ENCODE data around the gene LPCAT3. TPM values are rescaled to one million over a fixed set of nuclear protein-coding genes. Genes with fewer than 3 reads are reported as not detected.

Gene LPCAT3
- total and polyA plus RNA-seq, 5 donors, result 14.0 to 22.2 (median 17.8) TPM

- ATAC-seq, result no peak
- peak; percentile 20 to 54 (median 29) for DNase-seq
- Histone ChIP-seq H3K4me1 (ENCODE audit: control insufficient read depth, insufficient read depth, low read length) (no peaks in the 10 kb centered on the region), H3K27me3 (ENCODE audit: control insufficient read depth, insufficient read depth) (no peaks in the 10 kb centered on the region), H3K4me3 (ENCODE audit: low read length) (peak overlapping the region; percentile 1), H3K27ac (ENCODE audit: low read length) (peak overlapping the region; percentile 22), H3K9me3 (ENCODE audit: control insufficient read depth, low read length) (no peaks in the 10 kb centered on the region)
- 84% methylated on average over 20 of the region's 20 CpGs for WGBS
- intact Hi-C loops (cut with DNase I), result loop anchor here in 1 of 4 donors (10.0 kb wide), 1 partner anchor 153 kb away; the partner anchor contains the start of gene C1RL
Observed at GRCh38 chr12:6951551-6952120, 66.6 kb downstream of the LPCAT3 start.

- peak within 1 kb of the TSS; percentile 22 for H3K27ac ChIP-seq (ENCODE audit: low read length)
- peak; percentile 12 to 20 for ATAC-seq
- WGBS, result 69% methylated on average over 25 of the region's 25 CpGs
Observed at GRCh38 chr12:6950811-6951540, 67.3 kb downstream of the LPCAT3 start, which contains the start of gene PTPN6. Gene PTPN6 (plus strand): TSS chr12:6951356. CDS start chr12:6951513, 157 bp downstream.

GRCh38 chr12:6950401-6950801 lies 67.9 kb downstream of the LPCAT3 start:
- 79% methylated on average over 1 of the region's 1 CpG for WGBS
- H3K9me3 ChIP-seq (ENCODE audit: control insufficient read depth, low read length), result no peaks in the 10 kb centered on the region
- no peaks in the 10 kb centered on the region for H3K4me1 ChIP-seq (ENCODE audit: control insufficient read depth, insufficient read depth, low read length)
- intact Hi-C loops (cut with DNase I), result loop anchor here in 1 of 4 donors (10.0 kb wide), 1 partner anchor 154 kb away; the partner anchor contains the start of gene C1RL
- no peak overlapping the region for H3K4me3 ChIP-seq (ENCODE audit: low read length)
- DNase-seq, result no peak
- H3K27ac ChIP-seq (ENCODE audit: low read length), result no peak overlapping the region
- ATAC-seq, result no peak
- no peaks in the 10 kb centered on the region for H3K27me3 ChIP-seq (ENCODE audit: control insufficient read depth, insufficient read depth)

More at GRCh38 chr12:6950811-6951540, 67.3 kb downstream of the LPCAT3 start, which contains the start of gene PTPN6:
- intact Hi-C loops (cut with DNase I), result loop anchor here in 1 of 4 donors (10.0 kb wide), 1 partner anchor 154 kb away; the partner anchor contains the start of gene C1RL
- H3K4me3 ChIP-seq (ENCODE audit: low read length), result peak within 1 kb of the TSS; percentile 1
- H3K9me3 ChIP-seq (ENCODE audit: control insufficient read depth, low read length), result no peaks in the 10 kb centered on the region
- peak; percentile 67 to 90 (median 86) for DNase-seq
- H3K27me3 ChIP-seq (ENCODE audit: control insufficient read depth, insufficient read depth), result no peaks in the 10 kb centered on the region
- no peaks in the 10 kb centered on the region for H3K4me1 ChIP-seq (ENCODE audit: control insufficient read depth, insufficient read depth, low read length)

GRCh38 chr12:6948873-6949594 lies 69.2 kb downstream of the LPCAT3 start:
- H3K9me3 ChIP-seq (ENCODE audit: control insufficient read depth, low read length), result no peaks in the 10 kb centered on the region
- intact Hi-C loops (cut with DNase I), result loop anchor here in 2 of 4 donors (5.0 to 10.0 kb wide), 2 partner anchors 163 to 166 kb away; no protein-coding TSS in a partner anchor
- H3K27ac ChIP-seq (ENCODE audit: low read length), result no peak overlapping the region
- 79% methylated on average over 15 of the region's 15 CpGs for WGBS
- no peak overlapping the region for H3K4me3 ChIP-seq (ENCODE audit: low read length)
- DNase-seq, result peak in 2 of 3 donors; percentile 24 to 42
- ATAC-seq, result no peak
- no peaks in the 10 kb centered on the region for H3K27me3 ChIP-seq (ENCODE audit: control insufficient read depth, insufficient read depth)
- H3K4me1 ChIP-seq (ENCODE audit: control insufficient read depth, insufficient read depth, low read length), result no peaks in the 10 kb centered on the region

- intact Hi-C loops (cut with DNase I), result loop anchor here in 2 of 4 donors (5.0 to 10.0 kb wide), 2 partner anchors 165 to 167 kb away; no protein-coding TSS in a partner anchor
- DNase-seq, result no peak
- no peaks in the 10 kb centered on the region for H3K9me3 ChIP-seq (ENCODE audit: control insufficient read depth, low read length)
- H3K27me3 ChIP-seq (ENCODE audit: control insufficient read depth, insufficient read depth), result no peaks in the 10 kb centered on the region
- no peak for ATAC-seq
- WGBS, result 87% methylated on average over 8 of the region's 8 CpGs
- no peaks in the 10 kb centered on the region for H3K4me1 ChIP-seq (ENCODE audit: control insufficient read depth, insufficient read depth, low read length)
- no peak overlapping the region for H3K4me3 ChIP-seq (ENCODE audit: low read length)
- H3K27ac ChIP-seq (ENCODE audit: low read length), result no peak overlapping the region
Observed at GRCh38 chr12:6947615-6948014, 70.7 kb downstream of the LPCAT3 start.

GRCh38 chr12:6946920-6947374 lies 71.3 kb downstream of the LPCAT3 start:
- Histone ChIP-seq H3K4me3 (ENCODE audit: low read length) (no peak overlapping the region), H3K9me3 (ENCODE audit: control insufficient read depth, low read length) (no peaks in the 10 kb centered on the region), H3K27me3 (ENCODE audit: control insufficient read depth, insufficient read depth) (no peaks in the 10 kb centered on the region), H3K4me1 (ENCODE audit: control insufficient read depth, insufficient read depth, low read length) (no peaks in the 10 kb centered on the region), H3K27ac (ENCODE audit: low read length) (no peak overlapping the region)
- intact Hi-C loops (cut with DNase I), result loop anchor here in 2 of 4 donors (5.0 to 10.0 kb wide), 2 partner anchors 165 to 168 kb away; no protein-coding TSS in a partner anchor
- ATAC-seq (no peak), DNase-seq (peak in 2 of 3 donors; percentile 11 to 40)
- WGBS, result 71% methylated on average over 8 of the region's 8 CpGs

- DNase-seq, result peak; percentile 57 to 77 (median 75)
- 36% methylated on average over 32 of the region's 32 CpGs for WGBS
- intact Hi-C loops (cut with DNase I), result loop anchor here in 2 of 4 donors (5.0 to 10.0 kb wide), 2 partner anchors 166 to 169 kb away; no protein-coding TSS in a partner anchor
- Histone ChIP-seq H3K9me3 (ENCODE audit: control insufficient read depth, low read length) (no peaks in the 10 kb centered on the region), H3K27me3 (ENCODE audit: control insufficient read depth, insufficient read depth) (no peaks in the 10 kb centered on the region), H3K4me3 (ENCODE audit: low read length) (no peak overlapping the region), H3K27ac (ENCODE audit: low read length) (no peak overlapping the region), H3K4me1 (ENCODE audit: control insufficient read depth, insufficient read depth, low read length) (no peaks in the 10 kb centered on the region)
- ATAC-seq, result no peak
Observed at GRCh38 chr12:6946033-6946919, 72.0 kb downstream of the LPCAT3 start.

- Histone ChIP-seq H3K4me3 (ENCODE audit: low read length) (no peak overlapping the region), H3K4me1 (ENCODE audit: control insufficient read depth, insufficient read depth, low read length) (no peaks in the 10 kb centered on the region), H3K9me3 (ENCODE audit: control insufficient read depth, low read length) (no peaks in the 10 kb centered on the region), H3K27me3 (ENCODE audit: control insufficient read depth, insufficient read depth) (no peaks in the 10 kb centered on the region), H3K27ac (ENCODE audit: low read length) (no peak overlapping the region)
- whole genome bisulfite sequencing, result 79% methylated on average over 11 of the region's 11 CpGs
- intact Hi-C loops (cut with DNase I), result loop anchor here in 3 of 4 donors (2.0 to 10.0 kb wide), 4 partner anchors 19 to 169 kb away; partner anchors contain the start of gene ATN1 (in 1 of the 3)
- DNase-seq, result peak; percentile 24 to 64 (median 58)
- no peak for ATAC-seq
Observed at GRCh38 chr12:6945613-6946012, 72.7 kb downstream of the LPCAT3 start.

GRCh38 chr12:6944381-6945186 lies 73.7 kb downstream of the LPCAT3 start:
- DNase-seq (peak; percentile 93 to 97 (median 97)), ATAC-seq (peak; percentile 78 to 79)
- H3K4me3 ChIP-seq (ENCODE audit: low read length), result peak overlapping the region; percentile 35
- H3K27ac ChIP-seq (ENCODE audit: low read length), result peak overlapping the region; percentile 96
- WGBS, result 3% methylated on average over 48 of the region's 48 CpGs
- intact Hi-C loops (cut with DNase I), result loop anchor here in 3 of 4 donors (2.0 to 10.0 kb wide), 4 partner anchors 18 to 170 kb away; partner anchors contain the start of gene ATN1 (in 1 of the 3)
- no peaks in the 10 kb centered on the region for H3K9me3 ChIP-seq (ENCODE audit: control insufficient read depth, low read length)
- H3K4me1 ChIP-seq (ENCODE audit: control insufficient read depth, insufficient read depth, low read length), result no peaks in the 10 kb centered on the region
- H3K27me3 ChIP-seq (ENCODE audit: control insufficient read depth, insufficient read depth), result no peaks in the 10 kb centered on the region
